Astrocyte (in vitro differentiated cells and primary cell): Measurements from ENCODE around the gene ATP6V0B. TPM values are rescaled to one million over a fixed set of nuclear protein-coding genes. Genes with fewer than 3 reads are reported as not detected.

Experiments used
- DNase-seq: peaks from one replicate; pipeline ENCODE4 v3.0.0-alpha.2; 2010; ENCODE audit warnings: low read depth
- FAIRE-seq: peaks from 2 replicates; lab custom pipeline; 2011; peaks lifted over from hg19 to GRCh38; lab: Jason Lieb, UNC
- H2AFZ ChIP-seq: 2 replicates; pipeline ENCODE4 v1.6.0; 2012; ENCODE audit warnings: low read depth, low read length, inconsistent platforms
- H3K27ac ChIP-seq: 2 replicates; pipeline ENCODE4 v1.5.1; 2011; ENCODE audit warnings: low read depth, low read length, inconsistent platforms
- H3K27me3 ChIP-seq: 2 replicates; pipeline ENCODE4 v1.6.0; 2011; ENCODE audit warnings: low read length, inconsistent platforms; ENCODE audit not compliant: insufficient read depth
- H3K36me3 ChIP-seq: 2 replicates; pipeline ENCODE4 v1.5.1; 2011; ENCODE audit warnings: low read length, inconsistent platforms; ENCODE audit not compliant: insufficient read depth
- H3K4me1 ChIP-seq: 2 replicates; pipeline ENCODE4 v1.5.1; 2011; ENCODE audit warnings: low read length, inconsistent platforms; ENCODE audit not compliant: insufficient read depth
- H3K4me2 ChIP-seq: 2 replicates; pipeline ENCODE4 v1.6.0; 2012; ENCODE audit warnings: low read length, inconsistent platforms
- H3K4me3 ChIP-seq: 2 replicates; pipeline ENCODE4 v1.5.1; 2011; ENCODE audit warnings: low read depth, mild to moderate bottlenecking, low read length, inconsistent platforms; ENCODE audit not compliant: insufficient read depth
- H3K79me2 ChIP-seq: 2 replicates; pipeline ENCODE4 v1.6.0; 2012; ENCODE audit warnings: mild to moderate bottlenecking, low read length, inconsistent platforms; ENCODE audit not compliant: insufficient read depth
- H3K9ac ChIP-seq: 2 replicates; pipeline ENCODE4 v1.6.0; 2012; ENCODE audit warnings: mild to moderate bottlenecking, low read length, inconsistent platforms
- H3K9me3 ChIP-seq: 2 replicates; pipeline ENCODE4 v1.5.1; 2012; ENCODE audit warnings: low read depth, mild to moderate bottlenecking, low read length, inconsistent platforms; ENCODE audit not compliant: insufficient read depth
- H4K20me1 ChIP-seq: 2 replicates; pipeline ENCODE4 v1.6.0; 2012; ENCODE audit warnings: low read length, inconsistent platforms; ENCODE audit not compliant: insufficient read depth
- H3K27ac Mint-ChIP-seq: one replicate; pipeline ENCODE4 v1.8.0; 2021; ENCODE audit warnings: mild to moderate bottlenecking, mixed read lengths; ENCODE audit not compliant: unreplicated experiment
- H3K27me3 Mint-ChIP-seq: one replicate; pipeline ENCODE4 v1.8.0; 2021; ENCODE audit warnings: low read depth, mixed read lengths; ENCODE audit not compliant: unreplicated experiment
- H3K36me3 Mint-ChIP-seq: one replicate; pipeline ENCODE4 v1.8.0; 2021; ENCODE audit warnings: low read depth, mixed read lengths; ENCODE audit not compliant: unreplicated experiment
- H3K4me1 Mint-ChIP-seq: one replicate; pipeline ENCODE4 v1.8.0; 2021; ENCODE audit warnings: low read depth, mixed read lengths; ENCODE audit not compliant: unreplicated experiment
- H3K4me3 Mint-ChIP-seq: one replicate; pipeline ENCODE4 v1.8.0; 2021; ENCODE audit warnings: mild to moderate bottlenecking, moderate library complexity, mixed read lengths; ENCODE audit not compliant: unreplicated experiment
- H3K9me3 Mint-ChIP-seq: one replicate; pipeline ENCODE4 v1.8.0; 2021; ENCODE audit warnings: mild to moderate bottlenecking, mixed read lengths; ENCODE audit not compliant: unreplicated experiment
- CTCF ChIP-seq: IDR thresholded peaks from 2 replicates; pipeline ENCODE4 v1.5.1; 2011; ENCODE audit warnings: low read depth, mild to moderate bottlenecking, inconsistent platforms, low read length, moderate library complexity; ENCODE audit not compliant: insufficient read depth
- EZH2 ChIP-seq: IDR thresholded peaks from 2 replicates; pipeline ENCODE4 v1.6.1; 2012; ENCODE audit warnings: mild to moderate bottlenecking, low read length, inconsistent platforms; ENCODE audit not compliant: insufficient read depth
- total RNA-seq: library from RNA; stranded (reverse); gene quantifications from 2 replicates; pipeline ENCODE4 v1.2.1, GENCODE V29; 2021

Gene ATP6V0B
- total RNA-seq, 1 donor from 2014 or later = 175 TPM

- no peaks in the 10 kb centered on the region for H3K27me3 ChIP-seq
- H3K4me2 ChIP-seq = no peak overlapping the region
- Mint-ChIP-seq H3K9me3 (no peaks in the 10 kb centered on the region), H3K27me3 (peaks cover 2% of the 10 kb centered on the region), H3K27ac (no peak overlapping the region), H3K4me3 (no peak overlapping the region), H3K4me1 (no peaks in the 10 kb centered on the region), H3K36me3 (peaks cover 23% of the 10 kb centered on the region)
- H4K20me1 ChIP-seq = no peaks in the 10 kb centered on the region
- no peak overlapping the region for H2AFZ ChIP-seq
- no peak overlapping the region for H3K9ac ChIP-seq
- no peaks in the 10 kb centered on the region for H3K9me3 ChIP-seq
- H3K79me2 ChIP-seq = no peaks in the 10 kb centered on the region
- no peaks in the 10 kb centered on the region for H3K4me1 ChIP-seq
- FAIRE-seq (no peak), DNase-seq (no peak)
- no peaks in the 10 kb centered on the region for H3K36me3 ChIP-seq
- H3K4me3 ChIP-seq = no peak overlapping the region
- no peak overlapping the region for H3K27ac ChIP-seq
- TF ChIP-seq CTCF (no peak), EZH2 (no peak)
Measured at GRCh38 chr1:43999455-43999854, 24.7 kb downstream of the ATP6V0B start.

- Mint-ChIP-seq H3K27me3 (peaks cover 2% of the 10 kb centered on the region), H3K4me1 (no peaks in the 10 kb centered on the region), H3K36me3 (peaks cover 25% of the 10 kb centered on the region), H3K27ac (no peak overlapping the region), H3K4me3 (no peak overlapping the region), H3K9me3 (no peaks in the 10 kb centered on the region)
- no peaks in the 10 kb centered on the region for H3K4me1 ChIP-seq
- H2AFZ ChIP-seq = no peak overlapping the region
- no peaks in the 10 kb centered on the region for H3K27me3 ChIP-seq
- no peak overlapping the region for H3K4me2 ChIP-seq
- H3K36me3 ChIP-seq = no peaks in the 10 kb centered on the region
- no peak for DNase-seq
- H3K9me3 ChIP-seq = no peaks in the 10 kb centered on the region
- no peak overlapping the region for H3K9ac ChIP-seq
- no peak overlapping the region for H3K4me3 ChIP-seq
- no peaks in the 10 kb centered on the region for H4K20me1 ChIP-seq
- H3K27ac ChIP-seq = no peak overlapping the region
- TF ChIP-seq CTCF (no peak), EZH2 (no peak)
- no peaks in the 10 kb centered on the region for H3K79me2 ChIP-seq
- no peak for FAIRE-seq
Measured at GRCh38 chr1:44000122-44000665, 25.4 kb downstream of the ATP6V0B start.

DNA sequence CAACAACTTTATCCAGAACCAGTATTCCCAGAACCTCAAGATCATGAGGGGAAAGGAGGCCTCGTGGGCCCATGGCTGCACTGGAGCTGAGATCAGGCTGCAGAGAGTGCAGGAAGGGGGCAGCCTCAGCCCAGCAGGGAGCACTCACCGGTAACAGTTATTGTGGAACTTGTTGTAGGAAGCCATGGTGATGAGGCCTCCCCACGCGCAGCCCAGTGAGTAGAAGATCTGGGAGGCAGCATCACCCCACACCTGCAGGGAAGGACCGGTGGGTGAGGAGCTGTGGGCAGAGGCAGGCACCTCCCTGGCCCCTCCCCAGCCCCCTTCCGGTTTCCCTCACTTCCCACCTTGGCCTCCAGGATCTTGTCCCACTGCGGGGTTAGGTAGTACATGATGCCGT, 27.4 kb downstream of the ATP6V0B start:
- Mint-ChIP-seq H3K9me3 (no peaks in the 10 kb centered on the region), H3K36me3 (peaks cover 25% of the 10 kb centered on the region), H3K4me3 (no peak overlapping the region), H3K27me3 (peaks cover 5% of the 10 kb centered on the region), H3K4me1 (no peaks in the 10 kb centered on the region), H3K27ac (no peak overlapping the region)
- no peaks in the 10 kb centered on the region for H3K4me1 ChIP-seq
- no peaks in the 10 kb centered on the region for H3K79me2 ChIP-seq
- H3K4me2 ChIP-seq = no peak overlapping the region
- H2AFZ ChIP-seq = no peak overlapping the region
- H3K36me3 ChIP-seq = no peaks in the 10 kb centered on the region
- no peaks in the 10 kb centered on the region for H4K20me1 ChIP-seq
- no peak overlapping the region for H3K9ac ChIP-seq
- DNase-seq (no peak), FAIRE-seq (no peak)
- no peaks in the 10 kb centered on the region for H3K27me3 ChIP-seq
- H3K27ac ChIP-seq = no peak overlapping the region
- H3K4me3 ChIP-seq = no peak overlapping the region
- H3K9me3 ChIP-seq = no peaks in the 10 kb centered on the region
- no peak for TF ChIP-seq EZH2
- TF ChIP-seq CTCF = no peak
